Calu3 (cell line): ENCODE measurements around the gene DRAXIN. TPM values are rescaled to one million over a fixed set of nuclear protein-coding genes. Genes with fewer than 3 reads are reported as not detected.
"Not testable (repeated sequence)": the region's sequence is repeated elsewhere in the genome, so short reads cannot be mapped to it uniquely, and the experiment has no call there.

Experiments
- Bru-seq: library from RNA; stranded (reverse); fragments of 400-500 nt; gene quantifications from one replicate; lab custom pipeline; 2021; lab: Mats Ljungman, UMichigan
- BruChase-seq, 2 experiments: library from RNA; stranded (reverse); fragments of 400-500 nt; gene quantifications; one replicate each; lab custom pipeline; 2021; lab: Mats Ljungman, UMichigan
- BruUV-seq: library from RNA; stranded (reverse); fragments of 400-500 nt; replicated peaks from 2 replicates; lab custom pipeline; 2021; lab: Mats Ljungman, UMichigan
- CTCF ChIA-PET: fragments of 300-600 bp; sonication (Branson Sonifier 250); formaldehyde crosslinking; loops from one replicate; lab custom pipeline; 2022; ENCODE audit warnings: antibody characterized with exemption; lab: Charles Lee
- DNase-seq: peaks from one replicate; pipeline ENCODE4 v3.0.0; 2022
- H3K27ac Mint-ChIP-seq: one replicate; pipeline ENCODE4 v1.8.0; 2022; ENCODE audit warnings: mixed read lengths; ENCODE audit not compliant: unreplicated experiment
- H3K27me3 Mint-ChIP-seq: one replicate; pipeline ENCODE4 v1.8.0; 2022; ENCODE audit warnings: mixed read lengths; ENCODE audit not compliant: unreplicated experiment
- H3K36me3 Mint-ChIP-seq: one replicate; pipeline ENCODE4 v1.8.0; 2022; ENCODE audit warnings: mild to moderate bottlenecking, moderate library complexity, mixed read lengths; ENCODE audit not compliant: insufficient read depth, unreplicated experiment
- H3K4me1 Mint-ChIP-seq: one replicate; pipeline ENCODE4 v1.8.0; 2022; ENCODE audit warnings: mild to moderate bottlenecking, low read depth, mixed read lengths; ENCODE audit not compliant: unreplicated experiment
- H3K4me3 Mint-ChIP-seq: one replicate; pipeline ENCODE4 v1.8.0; 2022; ENCODE audit warnings: mild to moderate bottlenecking, low read depth, moderate library complexity, mixed read lengths; ENCODE audit not compliant: unreplicated experiment
- H3K9me3 Mint-ChIP-seq: one replicate; pipeline ENCODE4 v1.8.0; 2022; ENCODE audit warnings: low read depth, mixed read lengths; ENCODE audit not compliant: unreplicated experiment
- CTCF ChIP-seq: fragments of 200-600 bp; IDR thresholded peaks from one replicate; pipeline ENCODE4 v1.8.0; 2022; ENCODE audit warnings: antibody characterized with exemption; ENCODE audit not compliant: unreplicated experiment
- intact Hi-C: fragments of 100-400 bp; cut with micrococcal nuclease; formaldehyde crosslinking; loops from one replicate; pipeline ENCODE4 v1.10.0; 2022; ENCODE audit not compliant: unreplicated experiment
- long read RNA-seq: library from polyadenylated mRNA; stranded (forward); transcript quantifications from one replicate; pipeline ENCODE4 v2.0.0, GENCODE V29; 2022
- total RNA-seq: library from RNA; stranded (reverse); gene quantifications from 2 replicates; pipeline ENCODE4 v1.2.3, GENCODE V29; 2022

DRAXIN gene, protein sequence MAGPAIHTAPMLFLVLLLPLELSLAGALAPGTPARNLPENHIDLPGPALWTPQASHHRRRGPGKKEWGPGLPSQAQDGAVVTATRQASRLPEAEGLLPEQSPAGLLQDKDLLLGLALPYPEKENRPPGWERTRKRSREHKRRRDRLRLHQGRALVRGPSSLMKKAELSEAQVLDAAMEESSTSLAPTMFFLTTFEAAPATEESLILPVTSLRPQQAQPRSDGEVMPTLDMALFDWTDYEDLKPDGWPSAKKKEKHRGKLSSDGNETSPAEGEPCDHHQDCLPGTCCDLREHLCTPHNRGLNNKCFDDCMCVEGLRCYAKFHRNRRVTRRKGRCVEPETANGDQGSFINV
- total RNA-seq (not detected in 2 replicates), Bru-seq, nascent RNA (percentile 3 among the genes with signal in this experiment), BruChase-seq, experiment 1, labeled RNA remaining after a 6-hour chase (not detected), BruChase-seq, experiment 2, labeled RNA remaining after a 2-hour chase (not detected)
- long read RNA-seq, result 0 reads

DNA sequence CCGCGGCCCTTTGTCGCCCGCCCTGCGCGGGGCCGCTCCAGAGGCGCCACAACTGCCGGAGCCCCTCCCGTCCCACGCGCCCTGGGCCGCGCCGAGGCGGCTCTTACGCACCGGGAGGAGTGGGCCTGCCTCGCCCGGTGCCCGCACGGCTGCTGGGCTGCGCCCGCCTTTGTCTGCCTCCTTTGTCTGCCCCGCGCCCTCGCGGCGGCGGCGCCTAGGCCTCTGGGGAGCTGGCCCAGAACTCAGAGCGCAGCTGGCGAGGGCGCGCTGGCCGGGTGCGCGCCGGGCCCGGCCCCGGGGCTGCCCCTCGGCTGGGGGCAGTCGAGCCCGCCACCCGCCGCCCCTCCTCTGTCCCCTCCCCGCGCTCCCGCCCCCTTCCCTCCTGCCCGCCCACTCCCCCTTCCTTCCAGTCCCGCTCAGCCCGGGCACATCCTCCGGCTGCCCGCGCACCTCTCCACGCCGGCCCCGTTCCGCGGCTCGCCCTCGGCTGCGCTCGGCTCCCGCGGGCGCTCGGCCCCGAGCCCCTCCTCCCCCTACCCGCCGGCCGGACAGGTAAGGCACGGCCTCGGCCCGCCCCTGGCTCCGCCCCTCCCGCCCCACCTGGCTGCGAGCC, at the start of gene DRAXIN:
DRAXIN (plus strand) TSS at position 409 of the 613 bp plus-strand sequence. CDS start 14,549 bp downstream, outside the sequence.
- DNase-seq, result no peak
- Mint-ChIP-seq H3K27me3 (peaks cover 66% of the 10 kb centered on the region), H3K36me3 (peaks cover 9% of the 10 kb centered on the region), H3K9me3 (no peaks in the 10 kb centered on the region), H3K4me3 (peak within 1 kb of the TSS; percentile 72), H3K27ac (no peak within 1 kb of the TSS), H3K4me1 (peaks cover 28% of the 10 kb centered on the region)
- intact Hi-C loops, result no loop called here
- TF ChIP-seq CTCF, result no peak
- BruUV-seq, result no TSS peak
- CTCF ChIA-PET, result no interaction called here

GRCh38 chr1:11641776-11642305, 49.7 kb upstream of the DRAXIN start:
- no TSS peak for BruUV-seq
- H3K27ac Mint-ChIP-seq, result no peak overlapping the region
- peaks cover 52% of the 10 kb centered on the region for H3K27me3 Mint-ChIP-seq
- H3K9me3 Mint-ChIP-seq, result no peaks in the 10 kb centered on the region
- CTCF ChIA-PET, result interaction anchor here (0.8 to 2.2 kb wide), 3 partner anchors 133 to 604 kb away, joined by 3 to 7 read pairs (median 4); no protein-coding TSS in a partner anchor
- no peak overlapping the region for H3K4me3 Mint-ChIP-seq
- intact Hi-C loops, result loop anchor here (1.0 to 5.0 kb wide), 3 partner anchors 300 to 605 kb away; no protein-coding TSS in a partner anchor
- TF ChIP-seq CTCF, result no peak
- no peaks in the 10 kb centered on the region for H3K36me3 Mint-ChIP-seq
- H3K4me1 Mint-ChIP-seq, result no peaks in the 10 kb centered on the region
- DNase-seq, result no peak

DNA sequence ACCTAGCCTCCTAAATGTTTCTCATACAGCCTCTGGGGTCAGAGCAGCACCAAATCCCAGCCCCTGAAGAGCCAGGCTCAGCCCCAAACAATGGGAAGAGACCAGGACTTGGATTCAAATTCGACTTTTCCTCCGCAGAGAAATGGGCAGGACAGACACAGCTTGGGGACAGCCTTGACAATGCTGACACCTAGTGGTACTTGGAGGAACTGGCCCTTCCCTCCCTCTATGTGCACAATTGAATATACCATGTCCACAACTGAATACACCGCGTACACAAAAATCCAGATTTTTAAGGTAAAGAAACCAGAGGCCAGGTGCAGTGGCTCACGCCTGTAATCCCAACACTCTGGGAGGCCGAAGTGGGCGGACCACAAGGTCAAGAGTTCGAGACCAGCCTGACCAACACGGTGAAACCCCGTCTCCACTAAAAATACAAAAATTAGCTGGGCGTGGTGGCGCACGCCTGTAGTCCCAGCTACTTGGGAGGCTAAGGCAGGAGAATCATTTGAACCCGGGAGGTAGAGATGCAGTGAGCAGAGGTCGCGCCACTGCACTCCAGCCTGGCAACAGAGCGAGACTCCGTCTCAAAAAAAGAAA, 49.0 kb upstream of the DRAXIN start:
- intact Hi-C loops, result loop anchor here (1.0 to 5.0 kb wide), 3 partner anchors 300 to 606 kb away; no protein-coding TSS in a partner anchor
- H3K4me3 Mint-ChIP-seq, BruUV-seq, H3K36me3 Mint-ChIP-seq, H3K9me3 Mint-ChIP-seq, H3K4me1 Mint-ChIP-seq, H3K27ac Mint-ChIP-seq: not testable (repeated sequence)
- CTCF ChIA-PET, result interaction anchor here (2.2 kb wide), 1 partner anchor 605 kb away, joined by 7 read pairs; no protein-coding TSS in a partner anchor
- TF ChIP-seq CTCF, result peak; percentile 68
- peaks cover 45% of the 10 kb centered on the region for H3K27me3 Mint-ChIP-seq
- DNase-seq, result peak; percentile 67

GRCh38 chr1:11643782-11644181, 47.7 kb upstream of the DRAXIN start:
- Mint-ChIP-seq H3K36me3 (no peaks in the 10 kb centered on the region), H3K9me3 (no peaks in the 10 kb centered on the region), H3K27me3 (peaks cover 33% of the 10 kb centered on the region), H3K27ac (no peak overlapping the region), H3K4me3 (no peak overlapping the region), H3K4me1 (no peaks in the 10 kb centered on the region)
- no peak for TF ChIP-seq CTCF
- CTCF ChIA-PET, result interaction anchor here (0.6 to 0.7 kb wide), 2 partner anchors 38 to 160 kb away, joined by 3 read pairs; no protein-coding TSS in a partner anchor
- no TSS peak for BruUV-seq
- no peak for DNase-seq
- intact Hi-C loops, result loop anchor here (2.0 to 5.0 kb wide), 2 partner anchors 301 to 607 kb away; no protein-coding TSS in a partner anchor
